Measurements from ENCODE around the gene PTGDR. TPM values are rescaled to one million over a fixed set of nuclear protein-coding genes. Genes with fewer than 3 reads are reported as not detected.

The PTGDR gene
- total RNA-seq, 4 donors from 2014 or later = 0.17 to 0.66 (median 0.37) TPM

- H3K9me3 ChIP-seq = no peaks in the 10 kb centered on the region
- no peak overlapping the region for H3K4me3 ChIP-seq
- intact Hi-C loops (cut with DNase I) = no loop called here
- no peaks in the 10 kb centered on the region for H3K4me1 ChIP-seq
- no peaks in the 10 kb centered on the region for H3K36me3 ChIP-seq
- no peak for DNase-seq (ENCODE audit: extremely low spot score)
- no peaks in the 10 kb centered on the region for H3K27me3 ChIP-seq
- WGBS = 51% methylated on average over 5 of the region's 5 CpGs
- H3K27ac ChIP-seq (replicated peaks in 1 of 4) = no peak overlapping the region
- TF ChIP-seq EP300 (IDR thresholded peaks at IDR 0.05) (no peak), CTCF (IDR thresholded peaks at IDR 0.05) (no peak), POLR2AphosphoS5 (IDR thresholded peaks at IDR 0.05) (no peak), POLR2A (IDR thresholded peaks at IDR 0.05; ENCODE audit: low read depth) (no peak)
Measured at GRCh38 chr14:52240623-52241022, 26.9 kb upstream of the PTGDR start.

GRCh38 chr14:52241087-52241793, 26.3 kb upstream of the PTGDR start:
- Histone ChIP-seq H3K27me3 (no peaks in the 10 kb centered on the region), H3K36me3 (no peaks in the 10 kb centered on the region), H3K27ac (replicated peaks in 1 of 4) (no peak overlapping the region), H3K4me1 (no peaks in the 10 kb centered on the region), H3K9me3 (no peaks in the 10 kb centered on the region), H3K4me3 (no peak overlapping the region)
- DNase-seq (ENCODE audit: extremely low spot score) = no peak
- TF ChIP-seq EP300 (IDR thresholded peaks at IDR 0.05) (no peak), CTCF (IDR thresholded peaks at IDR 0.05) (no peak), POLR2AphosphoS5 (IDR thresholded peaks at IDR 0.05) (no peak), POLR2A (IDR thresholded peaks at IDR 0.05; ENCODE audit: low read depth) (no peak)
- WGBS = 44% methylated on average over 5 of the region's 5 CpGs
- intact Hi-C loops (cut with DNase I) = no loop called here

GRCh38 chr14:52244328-52244727, 23.2 kb upstream of the PTGDR start:
- Histone ChIP-seq H3K9me3 (no peaks in the 10 kb centered on the region), H3K27me3 (no peaks in the 10 kb centered on the region), H3K27ac (replicated peaks in 1 of 4) (no peak overlapping the region), H3K4me1 (no peaks in the 10 kb centered on the region), H3K36me3 (no peaks in the 10 kb centered on the region), H3K4me3 (no peak overlapping the region)
- 70% methylated on average over 2 of the region's 2 CpGs for WGBS
- no peak for TF ChIP-seq EP300 (IDR thresholded peaks at IDR 0.05)
- TF ChIP-seq POLR2A (IDR thresholded peaks at IDR 0.05; ENCODE audit: low read depth) = no peak
- TF ChIP-seq POLR2AphosphoS5 (IDR thresholded peaks at IDR 0.05) = no peak
- no peak for TF ChIP-seq CTCF (IDR thresholded peaks at IDR 0.05)
- intact Hi-C loops (cut with DNase I) = no loop called here
- DNase-seq (ENCODE audit: extremely low spot score) = no peak

GRCh38 chr14:52244997-52245396, 22.5 kb upstream of the PTGDR start:
- intact Hi-C loops (cut with DNase I) = no loop called here
- no peak for DNase-seq (ENCODE audit: extremely low spot score)
- TF ChIP-seq EP300 (IDR thresholded peaks at IDR 0.05) = no peak
- no peak for TF ChIP-seq POLR2A (IDR thresholded peaks at IDR 0.05; ENCODE audit: low read depth)
- no peaks in the 10 kb centered on the region for H3K4me1 ChIP-seq
- H3K9me3 ChIP-seq = no peaks in the 10 kb centered on the region
- no peaks in the 10 kb centered on the region for H3K36me3 ChIP-seq
- no peak overlapping the region for H3K27ac ChIP-seq (replicated peaks in 1 of 4)
- no peak overlapping the region for H3K4me3 ChIP-seq
- no peaks in the 10 kb centered on the region for H3K27me3 ChIP-seq
- WGBS = 92% methylated on average over 3 of the region's 3 CpGs

GRCh38 chr14:52248057-52248456, 19.4 kb upstream of the PTGDR start:
- Histone ChIP-seq H3K27ac (replicated peaks in 1 of 4) (no peak overlapping the region), H3K4me3 (no peak overlapping the region), H3K9me3 (no peaks in the 10 kb centered on the region), H3K27me3 (no peaks in the 10 kb centered on the region), H3K4me1 (no peaks in the 10 kb centered on the region), H3K36me3 (no peaks in the 10 kb centered on the region)
- no peak for DNase-seq (ENCODE audit: extremely low spot score)
- no peak for TF ChIP-seq EP300 (IDR thresholded peaks at IDR 0.05)
- no peak for TF ChIP-seq CTCF (IDR thresholded peaks at IDR 0.05)
- TF ChIP-seq POLR2AphosphoS5 (IDR thresholded peaks at IDR 0.05) = no peak
- no peak for TF ChIP-seq POLR2A (IDR thresholded peaks at IDR 0.05; ENCODE audit: low read depth)
- intact Hi-C loops (cut with DNase I) = no loop called here
- WGBS = 71% methylated on average over 2 of the region's 2 CpGs
